C4-2B (cell line): Measurements from ENCODE around the gene C3orf70.

Experiments
- CTCF ChIP-seq: fragments of 450-650 bp; conservative IDR thresholded peaks from 2 replicates; pipeline ENCODE4 v1.5.1; 2017; ENCODE audit warnings: mild to moderate bottlenecking
- ZFX ChIP-seq: fragments of 450-650 bp; IDR thresholded peaks from 2 replicates; pipeline ENCODE4 v1.6.1; 2017

- TF ChIP-seq CTCF = no peak
- TF ChIP-seq ZFX = no peak
These were observed 62.0 kb downstream of the C3orf70 start for GRCh38 chr3:185090811-185091210.
